ENCODE results near the gene TAF1C. TPM values are rescaled to one million over a fixed set of nuclear protein-coding genes. Genes with fewer than 3 reads are reported as not detected.

TAF1C gene
- total and polyA plus RNA-seq, 2 experiments from 2014 or later = 37.2 to 57.4 TPM

- TF ChIP-seq ZNF462 (CRISPR knock-in tag; IDR thresholded peaks at IDR 0.05) (no peak), CREB1 (CRISPR knock-in tag; IDR thresholded peaks at IDR 0.05; ENCODE audit: low read depth) (no peak), POLR2AphosphoS5 (IDR thresholded peaks at IDR 0.05; ENCODE audit: low read depth) (no peak), EZH2 (IDR thresholded peaks at IDR 0.05; ENCODE audit: low read depth, unreplicated experiment) (no peak), JUNB (IDR thresholded peaks at IDR 0.05; ENCODE audit: unreplicated experiment) (no peak), NANOG (IDR thresholded peaks at IDR 0.05; ENCODE audit: borderline replicate concordance) (no peak), EZH2phosphoT487 (IDR thresholded peaks at IDR 0.05; ENCODE audit: unreplicated experiment) (no peak), ZNF331 (CRISPR knock-in tag; IDR thresholded peaks at IDR 0.05; ENCODE audit: low read depth) (no peak), REST (IDR thresholded peaks at IDR 0.05; ENCODE audit: unreplicated experiment) (no peak)
Observed at GRCh38 chr16:84132527-84133285, 54.2 kb downstream of the TAF1C start (continued).

Measured in GM23338 (cell line).